Renal cortex interstitium (tissue), 11 donors: ENCODE results near the gene KIF25. TPM values are rescaled to one million over a fixed set of nuclear protein-coding genes. Genes with fewer than 3 reads are reported as not detected.

Source experiments
- DNase-seq, 11 donors: peaks; one replicate each; pipeline ENCODE4 v3.0.0-alpha.2; 2013; ENCODE audit warnings: low read depth in 9 of 11, low spot score in 4 of 11; ENCODE audit errors: extremely low read depth in 1 of 11
- polyA plus RNA-seq, 3 donors: library from polyadenylated mRNA; unstranded; fragments of 120-200 nt; gene quantifications; one replicate each; pipeline ENCODE4 v1.2.1, GENCODE V29; 2013; ENCODE audit not compliant: insufficient read length in 3 of 3

Gene KIF25
- polyA plus RNA-seq, 3 donors, result 0.30 to 0.53 (median 0.44) TPM

- no peak for DNase-seq
These were observed 92.7 kb downstream of the KIF25 start for GRCh38 chr6:168090064-168090690.

GRCh38 chr6:168090706-168091105, 93.2 kb downstream of the KIF25 start:
- DNase-seq, result no peak

GRCh38 chr6:168091381-168092264, 94.2 kb downstream of the KIF25 start:
- no peak for DNase-seq

- no peak for DNase-seq
These were observed 95.1 kb downstream of the KIF25 start for GRCh38 chr6:168092541-168092940.

GRCh38 chr6:168093071-168093505, 95.6 kb downstream of the KIF25 start:
- no peak for DNase-seq

- no peak for DNase-seq
These were observed 96.2 kb downstream of the KIF25 start for GRCh38 chr6:168093634-168094033.

Other genes starting within 250 kb of the KIF25 start
- 100 to 1,000 TPM; 186 to 250 (median 186) TPM for gene AFDN, start 170.8 kb upstream of the KIF25 start, polyA plus RNA-seq
- 10 to 100 TPM; 15.1 to 27.1 (median 17.2) TPM for gene FRMD1, start 81.5 kb downstream of the KIF25 start, polyA plus RNA-seq